Measurements from ENCODE around the gene ATF3.

GRCh38 chr1:212666116-212666775 lies 57.7 kb downstream of the ATF3 start:
- TF ChIP-seq CTCF (conservative IDR thresholded peaks at IDR 0.05; ENCODE audit: low read length) (no peak), EZH2phosphoT487 (IDR thresholded peaks at IDR 0.05; ENCODE audit: borderline replicate concordance) (no peak)

Measured in Loucy (cell line).